Measurements from ENCODE around the gene APOBEC3G.

The APOBEC3G gene

GRCh38 chr22:39080052-39080762 lies 3.1 kb downstream of the APOBEC3G start:
- Histone ChIP-seq H3K4me3 (ENCODE audit: low read length in 2 of 2) (no peak overlapping the region), H3K27me3 (ENCODE audit: control insufficient read depth in 2 of 2, insufficient read depth in 2 of 2, low read length in 2 of 2) (no peaks in the 10 kb centered on the region), H3K9ac (ENCODE audit: low read depth in 1 of 2, low read length in 2 of 2) (no peak overlapping the region), H3K4me1 (ENCODE audit: control insufficient read depth in 2 of 2, insufficient read depth in 2 of 2, low read length in 2 of 2) (peaks cover 4% of the 10 kb centered on the region in 2 donors), H3K27ac (ENCODE audit: low read depth in 2 of 2, low read length in 2 of 2) (no peak overlapping the region), H3K36me3 (ENCODE audit: control insufficient read depth in 2 of 2, insufficient read depth in 2 of 2, low read length in 2 of 2) (peaks cover 0 to 5% of the 10 kb centered on the region in 2 donors), H3K9me3 (ENCODE audit: control insufficient read depth in 2 of 2, low read length in 2 of 2) (no peaks in the 10 kb centered on the region)

- no peak overlapping the region for H3K27ac ChIP-seq (ENCODE audit: low read depth in 2 of 2, low read length in 2 of 2)
- peaks cover 4% of the 10 kb centered on the region in 2 donors for H3K4me1 ChIP-seq (ENCODE audit: control insufficient read depth in 2 of 2, insufficient read depth in 2 of 2, low read length in 2 of 2)
- no peak overlapping the region for H3K9ac ChIP-seq (ENCODE audit: low read depth in 1 of 2, low read length in 2 of 2)
- H3K36me3 ChIP-seq (ENCODE audit: control insufficient read depth in 2 of 2, insufficient read depth in 2 of 2, low read length in 2 of 2), result peaks cover 0 to 5% of the 10 kb centered on the region in 2 donors
- H3K4me3 ChIP-seq (ENCODE audit: low read length in 2 of 2), result no peak overlapping the region
- no peaks in the 10 kb centered on the region for H3K9me3 ChIP-seq (ENCODE audit: control insufficient read depth in 2 of 2, low read length in 2 of 2)
- no peaks in the 10 kb centered on the region for H3K27me3 ChIP-seq (ENCODE audit: control insufficient read depth in 2 of 2, insufficient read depth in 2 of 2, low read length in 2 of 2)
Observed at GRCh38 chr22:39081016-39081415, 3.9 kb downstream of the APOBEC3G start.

- peaks cover 4% of the 10 kb centered on the region in 2 donors for H3K4me1 ChIP-seq (ENCODE audit: control insufficient read depth in 2 of 2, insufficient read depth in 2 of 2, low read length in 2 of 2)
- peaks cover 0 to 5% of the 10 kb centered on the region in 2 donors for H3K36me3 ChIP-seq (ENCODE audit: control insufficient read depth in 2 of 2, insufficient read depth in 2 of 2, low read length in 2 of 2)
- H3K9ac ChIP-seq (ENCODE audit: low read depth in 1 of 2, low read length in 2 of 2), result no peak overlapping the region
- H3K9me3 ChIP-seq (ENCODE audit: control insufficient read depth in 2 of 2, low read length in 2 of 2), result no peaks in the 10 kb centered on the region
- no peaks in the 10 kb centered on the region for H3K27me3 ChIP-seq (ENCODE audit: control insufficient read depth in 2 of 2, insufficient read depth in 2 of 2, low read length in 2 of 2)
- H3K4me3 ChIP-seq (ENCODE audit: low read length in 2 of 2), result no peak overlapping the region
- H3K27ac ChIP-seq (ENCODE audit: low read depth in 2 of 2, low read length in 2 of 2), result no peak overlapping the region
Observed at GRCh38 chr22:39081598-39081997, 4.5 kb downstream of the APOBEC3G start.

GRCh38 chr22:39083212-39084165 lies 6.4 kb downstream of the APOBEC3G start:
- Histone ChIP-seq H3K4me1 (ENCODE audit: control insufficient read depth in 2 of 2, insufficient read depth in 2 of 2, low read length in 2 of 2) (peaks cover 0 to 4% of the 10 kb centered on the region in 2 donors), H3K9ac (ENCODE audit: low read depth in 1 of 2, low read length in 2 of 2) (no peak overlapping the region), H3K4me3 (ENCODE audit: low read length in 2 of 2) (no peak overlapping the region), H3K9me3 (ENCODE audit: control insufficient read depth in 2 of 2, low read length in 2 of 2) (no peaks in the 10 kb centered on the region), H3K27me3 (ENCODE audit: control insufficient read depth in 2 of 2, insufficient read depth in 2 of 2, low read length in 2 of 2) (no peaks in the 10 kb centered on the region), H3K27ac (ENCODE audit: low read depth in 2 of 2, low read length in 2 of 2) (no peak overlapping the region), H3K36me3 (ENCODE audit: control insufficient read depth in 2 of 2, insufficient read depth in 2 of 2, low read length in 2 of 2) (peaks cover 0 to 5% of the 10 kb centered on the region in 2 donors)

- H3K4me1 ChIP-seq (ENCODE audit: control insufficient read depth in 2 of 2, insufficient read depth in 2 of 2, low read length in 2 of 2), result peaks cover 0 to 4% of the 10 kb centered on the region in 2 donors
- no peak overlapping the region for H3K27ac ChIP-seq (ENCODE audit: low read depth in 2 of 2, low read length in 2 of 2)
- no peaks in the 10 kb centered on the region for H3K27me3 ChIP-seq (ENCODE audit: control insufficient read depth in 2 of 2, insufficient read depth in 2 of 2, low read length in 2 of 2)
- no peaks in the 10 kb centered on the region for H3K9me3 ChIP-seq (ENCODE audit: control insufficient read depth in 2 of 2, low read length in 2 of 2)
- H3K4me3 ChIP-seq (ENCODE audit: low read length in 2 of 2), result no peak overlapping the region
- H3K9ac ChIP-seq (ENCODE audit: low read depth in 1 of 2, low read length in 2 of 2), result no peak overlapping the region
- peaks cover 0 to 5% of the 10 kb centered on the region in 2 donors for H3K36me3 ChIP-seq (ENCODE audit: control insufficient read depth in 2 of 2, insufficient read depth in 2 of 2, low read length in 2 of 2)
Observed at GRCh38 chr22:39084666-39085065, 7.6 kb downstream of the APOBEC3G start.

GRCh38 chr22:39087098-39087497 lies 10.0 kb downstream of the APOBEC3G start:
- H3K4me1 ChIP-seq (ENCODE audit: control insufficient read depth in 2 of 2, insufficient read depth in 2 of 2, low read length in 2 of 2), result peaks cover 2 to 6% of the 10 kb centered on the region in 2 donors
- no peak overlapping the region for H3K4me3 ChIP-seq (ENCODE audit: low read length in 2 of 2)
- H3K36me3 ChIP-seq (ENCODE audit: control insufficient read depth in 2 of 2, insufficient read depth in 2 of 2, low read length in 2 of 2), result no peaks in the 10 kb centered on the region
- H3K9ac ChIP-seq (ENCODE audit: low read depth in 1 of 2, low read length in 2 of 2), result no peak overlapping the region
- no peaks in the 10 kb centered on the region for H3K9me3 ChIP-seq (ENCODE audit: control insufficient read depth in 2 of 2, low read length in 2 of 2)
- H3K27me3 ChIP-seq (ENCODE audit: control insufficient read depth in 2 of 2, insufficient read depth in 2 of 2, low read length in 2 of 2), result peaks cover 0 to 3% of the 10 kb centered on the region in 2 donors
- H3K27ac ChIP-seq (ENCODE audit: low read depth in 2 of 2, low read length in 2 of 2), result no peak overlapping the region

GRCh38 chr22:39087881-39088684 lies 11.0 kb downstream of the APOBEC3G start:
- Histone ChIP-seq H3K36me3 (ENCODE audit: control insufficient read depth in 2 of 2, insufficient read depth in 2 of 2, low read length in 2 of 2) (no peaks in the 10 kb centered on the region), H3K27me3 (ENCODE audit: control insufficient read depth in 2 of 2, insufficient read depth in 2 of 2, low read length in 2 of 2) (peaks cover 0 to 3% of the 10 kb centered on the region in 2 donors), H3K4me1 (ENCODE audit: control insufficient read depth in 2 of 2, insufficient read depth in 2 of 2, low read length in 2 of 2) (peaks cover 2 to 9% of the 10 kb centered on the region in 2 donors), H3K9ac (ENCODE audit: low read depth in 1 of 2, low read length in 2 of 2) (no peak overlapping the region), H3K9me3 (ENCODE audit: control insufficient read depth in 2 of 2, low read length in 2 of 2) (no peaks in the 10 kb centered on the region), H3K27ac (ENCODE audit: low read depth in 2 of 2, low read length in 2 of 2) (no peak overlapping the region), H3K4me3 (ENCODE audit: low read length in 2 of 2) (no peak overlapping the region)

- Histone ChIP-seq H3K4me3 (ENCODE audit: low read length in 2 of 2) (no peak overlapping the region), H3K4me1 (ENCODE audit: control insufficient read depth in 2 of 2, insufficient read depth in 2 of 2, low read length in 2 of 2) (peaks cover 2 to 9% of the 10 kb centered on the region in 2 donors), H3K9ac (ENCODE audit: low read depth in 1 of 2, low read length in 2 of 2) (no peak overlapping the region), H3K9me3 (ENCODE audit: control insufficient read depth in 2 of 2, low read length in 2 of 2) (no peaks in the 10 kb centered on the region), H3K36me3 (ENCODE audit: control insufficient read depth in 2 of 2, insufficient read depth in 2 of 2, low read length in 2 of 2) (no peaks in the 10 kb centered on the region), H3K27ac (ENCODE audit: low read depth in 2 of 2, low read length in 2 of 2) (no peak overlapping the region), H3K27me3 (ENCODE audit: control insufficient read depth in 2 of 2, insufficient read depth in 2 of 2, low read length in 2 of 2) (peaks cover 0 to 3% of the 10 kb centered on the region in 2 donors)
Observed at GRCh38 chr22:39088685-39089032, 11.6 kb downstream of the APOBEC3G start.

- Histone ChIP-seq H3K4me3 (ENCODE audit: low read length in 2 of 2) (no peak overlapping the region), H3K9me3 (ENCODE audit: control insufficient read depth in 2 of 2, low read length in 2 of 2) (no peaks in the 10 kb centered on the region), H3K36me3 (ENCODE audit: control insufficient read depth in 2 of 2, insufficient read depth in 2 of 2, low read length in 2 of 2) (no peaks in the 10 kb centered on the region), H3K27ac (ENCODE audit: low read depth in 2 of 2, low read length in 2 of 2) (peak overlapping the region; percentile 32 to 74), H3K27me3 (ENCODE audit: control insufficient read depth in 2 of 2, insufficient read depth in 2 of 2, low read length in 2 of 2) (peaks cover 0 to 3% of the 10 kb centered on the region in 2 donors), H3K4me1 (ENCODE audit: control insufficient read depth in 2 of 2, insufficient read depth in 2 of 2, low read length in 2 of 2) (peaks cover 2 to 9% of the 10 kb centered on the region in 2 donors), H3K9ac (ENCODE audit: low read depth in 1 of 2, low read length in 2 of 2) (no peak overlapping the region)
Observed at GRCh38 chr22:39089928-39090327, 12.9 kb downstream of the APOBEC3G start.

Measured in mucosa of rectum (tissue), 2 donors.